Cardiac fibroblast (primary cell): ENCODE data around the gene SIRPD.

Source experiments
- DNase-seq, 2 donors: peaks; one replicate each; pipeline versions ENCODE4 v3.0.0 to v3.0.0-alpha.2; 2010; ENCODE audit warnings: low read depth in 2 of 2
- H3K4me3 ChIP-seq, 2 donors: replicated peaks in 1 of 2; 1 replicate in 1 of 2; 2 replicates in 1 of 2; pipeline ENCODE4 v1.5.1; 2011; ENCODE audit warnings: low read depth in 2 of 2, low read length in 2 of 2, mild to moderate bottlenecking in 2 of 2, moderate library complexity in 1 of 2
- TF ChIP-seq, protein P1 (sequence below): IDR thresholded peaks from one replicate; pipeline ENCODE4 v1.5.1; 2011; ENCODE audit warnings: low read depth, mild to moderate bottlenecking, low read length, inconsistent platforms

The SIRPD gene

DNA sequence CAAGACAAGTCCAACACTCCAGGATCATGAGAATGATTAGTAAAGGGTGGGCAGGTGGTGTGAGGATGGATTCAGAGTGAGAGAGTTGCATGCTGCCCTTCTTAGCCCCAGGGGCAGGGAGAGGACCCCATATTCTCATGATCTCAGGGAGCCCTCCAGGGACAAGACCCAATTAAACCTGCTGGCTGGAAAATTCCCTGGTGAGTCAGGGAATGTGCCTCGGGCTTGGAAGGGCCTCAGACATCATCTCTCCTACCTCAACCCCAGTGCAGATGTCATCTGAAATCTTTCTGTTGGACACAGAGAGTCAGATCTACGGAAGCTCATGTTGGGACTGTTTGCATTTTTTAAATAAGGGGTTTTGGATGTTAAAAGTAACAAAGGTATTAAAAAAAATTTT is 9.2 kb upstream of the SIRPD start:
- DNase-seq, result no peak
- TF ChIP-seq, protein P1, sequence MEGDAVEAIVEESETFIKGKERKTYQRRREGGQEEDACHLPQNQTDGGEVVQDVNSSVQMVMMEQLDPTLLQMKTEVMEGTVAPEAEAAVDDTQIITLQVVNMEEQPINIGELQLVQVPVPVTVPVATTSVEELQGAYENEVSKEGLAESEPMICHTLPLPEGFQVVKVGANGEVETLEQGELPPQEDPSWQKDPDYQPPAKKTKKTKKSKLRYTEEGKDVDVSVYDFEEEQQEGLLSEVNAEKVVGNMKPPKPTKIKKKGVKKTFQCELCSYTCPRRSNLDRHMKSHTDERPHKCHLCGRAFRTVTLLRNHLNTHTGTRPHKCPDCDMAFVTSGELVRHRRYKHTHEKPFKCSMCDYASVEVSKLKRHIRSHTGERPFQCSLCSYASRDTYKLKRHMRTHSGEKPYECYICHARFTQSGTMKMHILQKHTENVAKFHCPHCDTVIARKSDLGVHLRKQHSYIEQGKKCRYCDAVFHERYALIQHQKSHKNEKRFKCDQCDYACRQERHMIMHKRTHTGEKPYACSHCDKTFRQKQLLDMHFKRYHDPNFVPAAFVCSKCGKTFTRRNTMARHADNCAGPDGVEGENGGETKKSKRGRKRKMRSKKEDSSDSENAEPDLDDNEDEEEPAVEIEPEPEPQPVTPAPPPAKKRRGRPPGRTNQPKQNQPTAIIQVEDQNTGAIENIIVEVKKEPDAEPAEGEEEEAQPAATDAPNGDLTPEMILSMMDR, result no peak
- H3K4me3 ChIP-seq, result no peak overlapping the region

- TF ChIP-seq, protein P1, result no peak
- DNase-seq, result no peak
- no peak overlapping the region for H3K4me3 ChIP-seq
Measured at GRCh38 chr20:1565461-1565860, 8.0 kb upstream of the SIRPD start.

DNA sequence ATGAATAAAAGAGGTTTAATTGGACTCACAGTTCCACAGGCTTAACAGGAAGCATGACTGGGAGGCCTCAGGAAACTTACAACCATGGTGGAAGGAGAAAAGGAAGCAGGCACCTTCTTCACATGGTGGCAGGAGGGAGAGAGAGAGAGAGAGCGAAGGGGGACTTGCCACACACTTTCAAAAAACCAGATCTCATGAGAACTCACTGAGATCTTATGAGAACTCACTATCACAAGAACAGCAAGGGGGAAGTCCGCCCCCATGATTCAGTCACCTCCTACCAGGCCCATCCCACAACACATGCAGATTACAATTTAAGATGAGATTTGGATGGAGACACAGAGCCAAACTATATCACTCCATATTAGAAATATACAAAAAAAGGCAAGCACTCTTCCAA is 6.1 kb upstream of the SIRPD start:
- TF ChIP-seq, protein P1, result no peak
- no peak for DNase-seq
- no peak overlapping the region for H3K4me3 ChIP-seq

GRCh38 chr20:1562622-1563021 is 5.1 kb upstream of the SIRPD start:
- TF ChIP-seq, protein P1, result no peak
- no peak for DNase-seq

DNA sequence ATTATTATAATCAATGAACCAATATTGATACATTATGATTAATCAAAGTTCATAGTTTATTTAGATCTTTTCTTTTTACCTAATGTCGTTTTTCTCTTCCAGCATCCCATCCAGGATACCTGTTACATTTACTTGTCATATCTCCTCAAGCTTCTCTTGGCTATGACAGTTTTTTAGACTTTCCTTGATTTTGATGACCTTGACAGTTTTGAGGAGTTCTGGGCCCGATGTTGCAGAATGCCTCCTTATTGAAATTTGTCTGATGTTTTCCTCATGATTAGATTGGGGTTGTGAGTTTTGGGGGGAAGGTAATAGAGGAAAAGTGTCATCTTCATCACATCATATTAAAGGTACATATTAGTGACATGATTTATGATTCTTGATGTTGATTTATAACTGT is 3.8 kb upstream of the SIRPD start:
- no peak for DNase-seq
- TF ChIP-seq, protein P1, result no peak
- no peak overlapping the region for H3K4me3 ChIP-seq

More at GRCh38 chr20:1562622-1563021, 5.1 kb upstream of the SIRPD start:
- no peak overlapping the region for H3K4me3 ChIP-seq

- DNase-seq, result no peak
- no peak overlapping the region for H3K4me3 ChIP-seq
- TF ChIP-seq, protein P1, result no peak
Measured at GRCh38 chr20:1555952-1556351, 1.6 kb downstream of the SIRPD start.

- no peak for DNase-seq
- H3K4me3 ChIP-seq, result no peak overlapping the region
- TF ChIP-seq, protein P1, result no peak
Measured at GRCh38 chr20:1539816-1540419, 17.6 kb downstream of the SIRPD start.
